ENCODE measurements around the gene GPS1. TPM values are rescaled to one million over a fixed set of nuclear protein-coding genes. Genes with fewer than 3 reads are reported as not detected.

The GPS1 gene
- total RNA-seq, 1 donor from 2014 or later, result 71.5 TPM

GRCh38 chr17:82013341-82013740 lies 38.4 kb upstream of the GPS1 start:
- peak overlapping the region; percentile 31 for H3K4me3 ChIP-seq
- peak overlapping the region; percentile 80 for H3K27ac ChIP-seq
- DNase-seq, result no peak
- intact Hi-C loops (cut with DNase I), result no loop called here
- TF ChIP-seq CTCF (IDR thresholded peaks at IDR 0.05), result no peak
- no peaks in the 10 kb centered on the region for H3K27me3 ChIP-seq (ENCODE audit: low read depth)
- ATAC-seq, result peak; percentile 8 to 39
- no peaks in the 10 kb centered on the region for H3K9me3 ChIP-seq
- H3K36me3 ChIP-seq, result peaks cover 10% of the 10 kb centered on the region
- peaks cover 14% of the 10 kb centered on the region for H3K4me1 ChIP-seq

- no peak for TF ChIP-seq CTCF (IDR thresholded peaks at IDR 0.05)
- intact Hi-C loops (cut with DNase I), result no loop called here
- ATAC-seq, result peak; percentile 55 to 65
- Histone ChIP-seq H3K27ac (peak overlapping the region; percentile 80), H3K36me3 (peaks cover 10% of the 10 kb centered on the region), H3K4me3 (peak overlapping the region; percentile 31), H3K27me3 (ENCODE audit: low read depth) (no peaks in the 10 kb centered on the region), H3K4me1 (peaks cover 15% of the 10 kb centered on the region), H3K9me3 (no peaks in the 10 kb centered on the region)
- peak; percentile 80 for DNase-seq
Measured at GRCh38 chr17:82013772-82014321, 37.9 kb upstream of the GPS1 start.

DNA sequence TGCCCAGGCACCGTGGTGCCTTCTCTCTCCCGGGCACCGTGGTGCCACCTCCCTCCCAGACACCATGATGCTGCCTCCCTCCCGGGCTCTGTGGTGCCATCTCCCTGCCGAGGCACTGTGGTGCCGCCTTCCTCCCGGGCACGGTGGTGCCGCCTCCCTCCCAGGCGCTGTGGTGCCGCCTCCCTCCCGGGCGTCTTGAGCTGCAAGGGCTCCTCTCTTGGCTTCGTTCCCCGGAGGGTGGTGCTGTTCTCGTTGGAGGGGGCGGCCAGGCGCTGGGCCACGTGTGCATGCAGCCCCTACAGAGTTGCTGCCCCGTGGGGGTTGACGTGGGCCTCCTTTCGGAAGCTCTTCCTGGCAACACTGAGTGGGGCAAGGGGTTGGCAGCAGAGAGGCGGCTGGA lies 37.3 kb upstream of the GPS1 start:
- DNase-seq (no peak), ATAC-seq (peak; percentile 29 to 34)
- H3K27me3 ChIP-seq (ENCODE audit: low read depth), result no peaks in the 10 kb centered on the region
- H3K27ac ChIP-seq, result peak overlapping the region; percentile 80
- peak overlapping the region; percentile 31 for H3K4me3 ChIP-seq
- H3K36me3 ChIP-seq, result peaks cover 10% of the 10 kb centered on the region
- TF ChIP-seq CTCF (IDR thresholded peaks at IDR 0.05), result no peak
- H3K9me3 ChIP-seq, result no peaks in the 10 kb centered on the region
- peaks cover 18% of the 10 kb centered on the region for H3K4me1 ChIP-seq
- intact Hi-C loops (cut with DNase I), result no loop called here

DNA sequence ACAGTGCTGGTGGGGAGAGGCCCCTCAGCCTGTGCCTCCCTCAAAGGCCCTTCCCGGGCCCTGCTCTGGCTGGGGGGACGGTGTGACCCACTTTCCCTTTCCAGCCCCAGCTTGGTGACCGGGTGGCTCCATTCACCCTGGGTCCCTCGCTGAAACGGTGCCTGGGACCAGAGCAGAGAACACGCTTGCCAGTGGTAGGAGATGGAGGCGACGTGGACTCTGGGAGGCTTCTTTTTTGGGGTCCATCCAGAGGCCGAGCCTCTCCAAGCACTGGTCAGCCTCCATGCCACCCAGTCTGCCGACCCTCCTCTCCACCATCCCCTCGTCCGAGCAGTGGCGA lies 36.8 kb upstream of the GPS1 start:
- Histone ChIP-seq H3K9me3 (no peaks in the 10 kb centered on the region), H3K36me3 (peaks cover 10% of the 10 kb centered on the region), H3K4me1 (peaks cover 23% of the 10 kb centered on the region), H3K27me3 (ENCODE audit: low read depth) (no peaks in the 10 kb centered on the region), H3K4me3 (no peak overlapping the region), H3K27ac (no peak overlapping the region)
- intact Hi-C loops (cut with DNase I), result no loop called here
- TF ChIP-seq CTCF (IDR thresholded peaks at IDR 0.05), result no peak
- DNase-seq, result no peak
- ATAC-seq, result no peak

- intact Hi-C loops (cut with DNase I), result no loop called here
- no peak overlapping the region for H3K4me3 ChIP-seq
- ATAC-seq, result no peak
- no peak for DNase-seq
- H3K27ac ChIP-seq, result no peak overlapping the region
- H3K36me3 ChIP-seq, result peaks cover 10% of the 10 kb centered on the region
- H3K9me3 ChIP-seq, result no peaks in the 10 kb centered on the region
- TF ChIP-seq CTCF (IDR thresholded peaks at IDR 0.05), result no peak
- H3K4me1 ChIP-seq, result peaks cover 26% of the 10 kb centered on the region
- H3K27me3 ChIP-seq (ENCODE audit: low read depth), result no peaks in the 10 kb centered on the region
Measured at GRCh38 chr17:82015311-82015971, 36.3 kb upstream of the GPS1 start.

All from lower lobe of right lung (tissue), 2 donors.